IMR-90 (cell line): ENCODE measurements around the gene ADGRG4. TPM values are rescaled to one million over a fixed set of nuclear protein-coding genes. Genes with fewer than 3 reads are reported as not detected.

Experiments
- ATAC-seq: fragments of 200-7000 bp; cut with Tn5 transposase; 2 replicates; pipeline ENCODE4 v1.9.1; 2020; ENCODE audit warnings: low read depth, mild to moderate bottlenecking, moderate library complexity
- BruUV-seq: library from RNA; stranded (reverse); fragments of 400-500 nt; replicated peaks from 2 replicates; lab custom pipeline; 2021; lab: Mats Ljungman, UMichigan
- CTCF ChIA-PET: fragments of 300-600 bp; formaldehyde crosslinking; extraction: SDS; loops from one replicate; lab custom pipeline; 2021; ENCODE audit warnings: antibody characterized with exemption; lab: Yijun Ruan, JAX
- POLR2A ChIA-PET: fragments of 300-600 bp; sonication (Branson Sonifier 250); formaldehyde crosslinking; loops from one replicate; lab custom pipeline; 2022; ENCODE audit warnings: antibody characterized with exemption; ENCODE audit not compliant: unreplicated experiment; lab: Charles Lee
- DNase-seq: peaks from one replicate; pipeline ENCODE4 v3.0.0; 2013
- H2AFZ ChIP-seq: replicated peaks from 2 replicates; pipeline ENCODE3; 2013; ENCODE audit warnings: low read length, mild to moderate bottlenecking; ENCODE audit not compliant: poor library complexity
- H2AK5ac ChIP-seq: 2 replicates; pipeline ENCODE4 v1.6.1; 2013; ENCODE audit warnings: low read depth, low read length, inconsistent platforms
- H2AK9ac ChIP-seq: replicated peaks from 2 replicates; pipeline ENCODE3; 2013; ENCODE audit warnings: mild to moderate bottlenecking, low read depth, low read length, moderate library complexity; ENCODE audit not compliant: poor library complexity
- H2BK120ac ChIP-seq: 2 replicates; pipeline ENCODE4 v1.6.1; 2013; ENCODE audit warnings: low read depth, low read length, inconsistent platforms
- H2BK15ac ChIP-seq: 3 replicates; pipeline ENCODE4 v1.6.1; 2013; ENCODE audit warnings: low read depth, low read length, inconsistent platforms
- H2BK20ac ChIP-seq: 2 replicates; pipeline ENCODE4 v1.6.1; 2013; ENCODE audit warnings: low read depth, mild to moderate bottlenecking, inconsistent platforms, low read length, moderate library complexity
- H2BK5ac ChIP-seq: 2 replicates; pipeline ENCODE4 v1.6.1; 2013; ENCODE audit warnings: mild to moderate bottlenecking, low read depth, low read length, inconsistent platforms; ENCODE audit not compliant: poor library complexity, severe bottlenecking
- H3K14ac ChIP-seq: replicated peaks from 2 replicates; pipeline ENCODE4 v1.6.1; 2013; ENCODE audit warnings: low read depth, low read length, inconsistent platforms
- H3K18ac ChIP-seq: 2 replicates; pipeline ENCODE4 v1.6.1; 2013; ENCODE audit warnings: low read depth, low read length, control low read depth
- H3K23ac ChIP-seq: 2 replicates; pipeline ENCODE4 v1.6.1; 2013; ENCODE audit warnings: low read depth, low read length, inconsistent platforms
- H3K27ac ChIP-seq: 2 replicates; pipeline ENCODE4 v1.5.1; 2013; ENCODE audit warnings: mild to moderate bottlenecking, control low read depth, low read length; ENCODE audit not compliant: insufficient read depth
- H3K27me3 ChIP-seq: 2 replicates; pipeline ENCODE4 v1.6.1; 2013; ENCODE audit warnings: low read length; ENCODE audit not compliant: control insufficient read depth, insufficient read depth
- H3K36me3 ChIP-seq: 2 replicates; pipeline ENCODE4 v1.6.1; 2013; ENCODE audit warnings: low read length, mixed read lengths; ENCODE audit not compliant: control insufficient read depth, insufficient read depth
- H3K4ac ChIP-seq: 2 replicates; pipeline ENCODE4 v1.6.1; 2013; ENCODE audit warnings: low read depth, low read length, inconsistent platforms
- H3K4me1 ChIP-seq: 2 replicates; pipeline ENCODE4 v1.6.1; 2013; ENCODE audit warnings: low read length, mixed read lengths; ENCODE audit not compliant: control insufficient read depth, insufficient read depth
- H3K4me2 ChIP-seq: 2 replicates; pipeline ENCODE4 v1.6.1; 2013; ENCODE audit warnings: low read depth, mild to moderate bottlenecking, control low read depth, low read length, moderate library complexity
- H3K4me3 ChIP-seq: 2 replicates; pipeline ENCODE4 v1.5.1; 2013; ENCODE audit warnings: low read depth, mild to moderate bottlenecking, control low read depth, low read length, moderate library complexity; ENCODE audit not compliant: insufficient read depth
- H3K56ac ChIP-seq: 2 replicates; pipeline ENCODE4 v1.6.1; 2013; ENCODE audit warnings: low read length, inconsistent platforms; ENCODE audit not compliant: insufficient read depth; ENCODE audit errors: extremely low read depth
- H3K79me1 ChIP-seq, 2 experiments: 2 replicates each; pipeline ENCODE4 v1.6.1; 2013; ENCODE audit warnings: low read length in 2 of 2, inconsistent platforms in 1 of 2, low read depth in 1 of 2
- H3K9ac ChIP-seq: 2 replicates; pipeline ENCODE4 v1.6.1; 2013; ENCODE audit warnings: low read depth, low read length, control low read depth
- H3K9me1 ChIP-seq: 2 replicates; pipeline ENCODE4 v1.6.1; 2013; ENCODE audit warnings: low read length, inconsistent platforms; ENCODE audit not compliant: insufficient read depth
- H3K9me3 ChIP-seq: 2 replicates; pipeline ENCODE4 v1.6.1; 2013; ENCODE audit warnings: low read length; ENCODE audit not compliant: control insufficient read depth, insufficient read depth
- H4K20me1 ChIP-seq: 2 replicates; pipeline ENCODE4 v1.6.1; 2013; ENCODE audit warnings: low read length, inconsistent platforms; ENCODE audit not compliant: insufficient read depth
- H4K5ac ChIP-seq: 2 replicates; pipeline ENCODE4 v1.6.1; 2013; ENCODE audit warnings: mild to moderate bottlenecking, low read depth, low read length, control low read depth
- H4K8ac ChIP-seq, 2 experiments: 2 replicates each; pipeline ENCODE4 v1.6.1; 2013; ENCODE audit warnings: low read depth in 2 of 2, low read length in 2 of 2, control low read depth in 1 of 2, inconsistent platforms in 1 of 2
- H4K91ac ChIP-seq: 2 replicates; pipeline ENCODE4 v1.6.1; 2013; ENCODE audit warnings: low read depth, low read length, inconsistent platforms; ENCODE audit not compliant: insufficient read depth
- BHLHE40 ChIP-seq: fragments of 150-350 bp; IDR thresholded peaks from 2 replicates; pipeline ENCODE4 v1.6.1; 2016; ENCODE audit warnings: mild to moderate bottlenecking, low read depth, low read length
- CEBPB ChIP-seq: IDR thresholded peaks from 2 replicates; pipeline ENCODE4 v1.6.1; 2012; ENCODE audit warnings: low read depth, low read length, improper control_type of control experiment
- CHD1 ChIP-seq: IDR thresholded peaks from 2 replicates; pipeline ENCODE4 v1.6.1; 2012; ENCODE audit warnings: low read depth, low read length, improper control_type of control experiment
- ELK1 ChIP-seq: fragments of 150-350 bp; IDR thresholded peaks from 2 replicates; pipeline ENCODE4 v1.6.1; 2016; ENCODE audit warnings: low read depth, mild to moderate bottlenecking, low read length, moderate library complexity, borderline replicate concordance
- FOS ChIP-seq: fragments of 150-350 bp; IDR thresholded peaks from 2 replicates; pipeline ENCODE4 v1.6.1; 2016; ENCODE audit warnings: low read depth, low read length
- POLR2A ChIP-seq: IDR thresholded peaks from 2 replicates; pipeline ENCODE4 v1.6.1; 2012; ENCODE audit warnings: mild to moderate bottlenecking, low read depth, low read length
- RAD21 ChIP-seq: IDR thresholded peaks from 2 replicates; pipeline ENCODE4 v1.6.1; 2012; ENCODE audit warnings: low read length, improper control_type of control experiment
- RCOR1 ChIP-seq: IDR thresholded peaks from 2 replicates; pipeline ENCODE4 v1.6.1; 2012; ENCODE audit warnings: mild to moderate bottlenecking, low read length, improper control_type of control experiment; ENCODE audit not compliant: insufficient replicate concordance
- RFX5 ChIP-seq: IDR thresholded peaks from 2 replicates; pipeline ENCODE4 v1.8.0; 2012; ENCODE audit warnings: low read depth, mild to moderate bottlenecking, low read length, moderate library complexity
- SMC3 ChIP-seq: fragments of 150-350 bp; IDR thresholded peaks from 2 replicates; pipeline ENCODE4 v1.6.1; 2016; ENCODE audit warnings: low read depth, mild to moderate bottlenecking, antibody characterized with exemption, low read length, moderate library complexity
- USF2 ChIP-seq: fragments of 150-350 bp; IDR thresholded peaks from 2 replicates; pipeline ENCODE4 v1.6.1; 2017; ENCODE audit warnings: mild to moderate bottlenecking, antibody characterized with exemption, low read length, low read depth
- WGBS, 2 experiments: methylation state at CpG; one replicate each; pipeline versions ENCODE4 v1.1.5 to v1.1.7; 2013; ENCODE audit warnings: missing lambda C conversion rate in 2 of 2; ENCODE audit not compliant: insufficient read length in 1 of 2; ENCODE audit errors: extremely low coverage in 2 of 2; 5-methylcytosine and 5-hydroxymethylcytosine counted together
- dilution Hi-C: fragments of 300-500 bp; cut with HindIII; formaldehyde crosslinking; loops from one replicate; pipeline ENCODE4 v1.14.3; 2018; ENCODE audit warnings: low sequenced_read_pairs; ENCODE audit not compliant: unreplicated experiment
- in situ Hi-C: fragments of 300-500 bp; cut with MboI; formaldehyde crosslinking; loops from 3 replicates; pipeline ENCODE4 v1.14.3; 2019; ENCODE audit warnings: low sequenced_read_pairs, inconsistent platforms, mixed read lengths
- intact Hi-C: fragments of 100-400 bp; cut with micrococcal nuclease; formaldehyde crosslinking; loops from 2 replicates; pipeline ENCODE4 v1.10.0; 2022
- polyA plus RNA-seq, 3 experiments: library from polyadenylated mRNA; depleted of rRNA; stranded (reverse); fragments of >200 nt; gene quantifications; 2 replicates each; pipeline ENCODE4 v1.2.3, GENCODE V29; 2012; ENCODE audit warnings: low replicate concordance in 1 of 3
- total RNA-seq: library from RNA; depleted of rRNA; stranded (reverse); fragments of >200 nt; gene quantifications from 2 replicates; pipeline ENCODE4 v1.2.3, GENCODE V29; 2012

Gene ADGRG4
- total and polyA plus RNA-seq, 2 of the 4 experiments (the other 2 are of a cell fraction): under 0.01 TPM; not detected in 1

- no peak overlapping the region for H2BK120ac ChIP-seq
- no peak overlapping the region for H3K27ac ChIP-seq
- H2AFZ ChIP-seq: no peak overlapping the region
- no peak overlapping the region for H2BK20ac ChIP-seq
- H4K8ac ChIP-seq: no peak overlapping the region
- CTCF ChIA-PET: no interaction called here
- no TSS peak for BruUV-seq
- H3K79me1 ChIP-seq: no peaks in the 10 kb centered on the region
- no peaks in the 10 kb centered on the region for H3K9me1 ChIP-seq
- intact Hi-C loops: no loop called here
- no peak overlapping the region for H3K23ac ChIP-seq
- no peak overlapping the region for H3K4ac ChIP-seq
- H3K14ac ChIP-seq: no peak overlapping the region
- no peak overlapping the region for H3K4me3 ChIP-seq
- H3K4me1 ChIP-seq: no peaks in the 10 kb centered on the region
- POLR2A ChIA-PET: no interaction called here
- no peak overlapping the region for H2BK15ac ChIP-seq
- no peak overlapping the region for H3K56ac ChIP-seq
- dilution Hi-C loops: no loop called here
- peaks cover 2% of the 10 kb centered on the region; the same call in 1 of the 2 replicates for H3K9me3 ChIP-seq
- no CpG with 5 or more reads among the region's 2 CpGs for WGBS, 2 experiments
- H2BK5ac ChIP-seq: no peak overlapping the region
- TF ChIP-seq CHD1 (no peak), ELK1 (no peak), BHLHE40 (no peak), USF2 (no peak), RCOR1 (no peak), FOS (no peak), CEBPB (no peak), POLR2A (no peak), SMC3 (no peak), RFX5 (no peak), RAD21 (no peak)
- ATAC-seq (no peak), DNase-seq (no peak)
- no peak overlapping the region for H3K18ac ChIP-seq
- H4K91ac ChIP-seq: no peak overlapping the region
- H2AK5ac ChIP-seq: no peak overlapping the region
- no peak overlapping the region for H2AK9ac ChIP-seq
- no peak overlapping the region for H3K9ac ChIP-seq
- no peaks in the 10 kb centered on the region for H3K36me3 ChIP-seq
- H3K4me2 ChIP-seq: no peak overlapping the region
- no peak overlapping the region for H4K5ac ChIP-seq
- no peaks in the 10 kb centered on the region for H3K27me3 ChIP-seq
- in situ Hi-C loops: no loop called here
- H4K20me1 ChIP-seq: no peaks in the 10 kb centered on the region
Measured at GRCh38 chrX:136423724-136424123, 123.0 kb downstream of the ADGRG4 start.
